ENCODE data around the gene CIRBP. TPM values are rescaled to one million over a fixed set of nuclear protein-coding genes. Genes with fewer than 3 reads are reported as not detected.

CIRBP gene
- total and polyA plus RNA-seq, 2 of the 13 experiments (the other 11 are each of a cell fraction or from before 2014, with no cell fraction given): 133 to 140 TPM

GRCh38 chr19:1251330-1252220 is 17.6 kb upstream of the CIRBP start (continued):
- TF ChIP-seq POLR2G (IDR thresholded peaks at IDR 0.05; ENCODE audit: low read depth, low read length) (peak; percentile 63), ZNF225 (CRISPR knock-in tag; IDR thresholded peaks at IDR 0.05) (0 out of 2 replicates have a peak, but pooled peaks have one; percentile 15), HDAC2 (CRISPR knock-in tag; IDR thresholded peaks at IDR 0.05) (peak; percentile 10; the same call in 1 of the 2 replicates), AGO2 (optimal IDR thresholded peaks at IDR 0.05; ENCODE audit: low read depth, low read length) (peak; percentile 97), REPIN1 (CRISPR knock-in tag; IDR thresholded peaks at IDR 0.05; ENCODE audit: borderline replicate concordance, low read depth) (peak; percentile 58; the same call in 1 of the 2 replicates), SALL1 (CRISPR knock-in tag; IDR thresholded peaks at IDR 0.05) (0 out of 2 replicates have a peak, but pooled peaks have one; percentile 16), PAWR (CRISPR knock-in tag; IDR thresholded peaks at IDR 0.05; ENCODE audit: borderline replicate concordance) (no peak), SKI (IDR thresholded peaks at IDR 0.05; ENCODE audit: partially characterized antibody) (peak; percentile 28), ZC3H13 (CRISPR knock-in tag; IDR thresholded peaks at IDR 0.05) (peak; percentile 82), ZBTB39 (CRISPR knock-in tag; IDR thresholded peaks at IDR 0.05) (peak; percentile 55; the same call in 1 of the 2 replicates), ZNF710 (CRISPR knock-in tag; IDR thresholded peaks at IDR 0.05; ENCODE audit: borderline replicate concordance) (0 out of 2 replicates have a peak, but pooled peaks have one; percentile 36), ZNF232 (CRISPR knock-in tag; IDR thresholded peaks at IDR 0.05; ENCODE audit: borderline replicate concordance) (peak; percentile 49; the same call in 1 of the 2 replicates), ZNF788 (CRISPR knock-in tag; IDR thresholded peaks at IDR 0.05; ENCODE audit: borderline replicate concordance) (peak; percentile 16; the same call in 1 of the 2 replicates), NRL (CRISPR knock-in tag; IDR thresholded peaks at IDR 0.05; ENCODE audit: borderline replicate concordance) (peak; percentile 2; the same call in 1 of the 2 replicates), MTA1 (CRISPR knock-in tag; IDR thresholded peaks at IDR 0.05; ENCODE audit: borderline replicate concordance) (0 out of 2 replicates have a peak, but pooled peaks have one; percentile 0), SKIL (CRISPR knock-in tag; IDR thresholded peaks at IDR 0.05; ENCODE audit: borderline replicate concordance) (peak; percentile 37; the same call in 1 of the 2 replicates), PRDM15 (CRISPR knock-in tag; IDR thresholded peaks at IDR 0.05) (peak; percentile 56; the same call in 1 of the 2 replicates)

All from HepG2 (cell line).